Tibial artery (tissue), 4 donors: Measurements from ENCODE around the gene NIPA2.

Experiments
- DNase-seq, 2 donors: peaks; one replicate each; pipeline ENCODE4 v3.0.0-alpha.2; 2019
- H3K27ac ChIP-seq, 2 donors: fragments of 200-600 bp; sonication (generic) in 1 of 2; 1 replicate in 1 of 2; 2 replicates in 1 of 2; pipeline ENCODE4 v1.5.1; 2018 to 2019; ENCODE audit warnings: mild to moderate bottlenecking in 1 of 2
- H3K27me3 ChIP-seq, 2 donors: fragments of 200-600 bp; sonication (generic) in 1 of 2; one replicate each; pipeline versions ENCODE4 v1.5.1 to v1.6.0; 2016 to 2019
- H3K36me3 ChIP-seq, 3 donors: fragments of 200-600 bp; sonication (generic) in 2 of 3; one replicate each; pipeline ENCODE4 v1.5.1; 2016 to 2019; ENCODE audit warnings: mild to moderate bottlenecking in 2 of 3
- H3K4me1 ChIP-seq, 4 donors: fragments of 200-600 bp; sonication (generic) in 2 of 4; 1 replicate in 3 of 4; 2 replicates in 1 of 4; pipeline ENCODE4 v1.5.1; 2016 to 2019
- H3K4me3 ChIP-seq, 2 donors: fragments of 200-600 bp; sonication (generic) in 1 of 2; 1 replicate in 1 of 2; 2 replicates in 1 of 2; pipeline ENCODE4 v1.5.1; 2018 to 2019; ENCODE audit warnings: mild to moderate bottlenecking in 2 of 2
- H3K9me3 ChIP-seq, 3 donors: fragments of 200-600 bp; sonication (generic) in 1 of 3; one replicate each; pipeline ENCODE4 v1.5.1; 2016 to 2019
- intact Hi-C: fragments of 100-400 bp; cut with DNase I; formaldehyde crosslinking; loops from one replicate; pipeline ENCODE4 v1.15.0; 2023; ENCODE audit warnings: low total_unique reads
- TF ChIP-seq, protein P1 (sequence below), 2 experiments: fragments of 200-600 bp in 1 of 2; fragments of 450-650 bp in 1 of 2; IDR thresholded peaks; one replicate each; pipeline ENCODE4 v1.5.1; 2017 to 2019; ENCODE audit warnings: antibody characterized with exemption in 2 of 2, mild to moderate bottlenecking in 1 of 2, moderate library complexity in 1 of 2

NIPA2 gene

GRCh38 chr15:22868495-22868894 is 30.0 kb downstream of the NIPA2 start:
- Histone ChIP-seq H3K27me3 (no peaks in the 10 kb centered on the region), H3K4me1 (peaks cover 0 to 5% (median 0%) of the 10 kb centered on the region in 4 donors), H3K4me3 (no peak overlapping the region), H3K27ac (no peak overlapping the region), H3K9me3 (no peaks in the 10 kb centered on the region), H3K36me3 (peaks cover 82 to 94% (median 83%) of the 10 kb centered on the region in 3 donors)
- intact Hi-C loops = no loop called here
- no peak for DNase-seq
- TF ChIP-seq, protein P1, sequence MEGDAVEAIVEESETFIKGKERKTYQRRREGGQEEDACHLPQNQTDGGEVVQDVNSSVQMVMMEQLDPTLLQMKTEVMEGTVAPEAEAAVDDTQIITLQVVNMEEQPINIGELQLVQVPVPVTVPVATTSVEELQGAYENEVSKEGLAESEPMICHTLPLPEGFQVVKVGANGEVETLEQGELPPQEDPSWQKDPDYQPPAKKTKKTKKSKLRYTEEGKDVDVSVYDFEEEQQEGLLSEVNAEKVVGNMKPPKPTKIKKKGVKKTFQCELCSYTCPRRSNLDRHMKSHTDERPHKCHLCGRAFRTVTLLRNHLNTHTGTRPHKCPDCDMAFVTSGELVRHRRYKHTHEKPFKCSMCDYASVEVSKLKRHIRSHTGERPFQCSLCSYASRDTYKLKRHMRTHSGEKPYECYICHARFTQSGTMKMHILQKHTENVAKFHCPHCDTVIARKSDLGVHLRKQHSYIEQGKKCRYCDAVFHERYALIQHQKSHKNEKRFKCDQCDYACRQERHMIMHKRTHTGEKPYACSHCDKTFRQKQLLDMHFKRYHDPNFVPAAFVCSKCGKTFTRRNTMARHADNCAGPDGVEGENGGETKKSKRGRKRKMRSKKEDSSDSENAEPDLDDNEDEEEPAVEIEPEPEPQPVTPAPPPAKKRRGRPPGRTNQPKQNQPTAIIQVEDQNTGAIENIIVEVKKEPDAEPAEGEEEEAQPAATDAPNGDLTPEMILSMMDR (IDR thresholded peaks at IDR 0.05) = no peak

GRCh38 chr15:22868928-22869327 is 30.5 kb downstream of the NIPA2 start:
- DNase-seq = no peak
- H3K36me3 ChIP-seq = peaks cover 84 to 98% (median 87%) of the 10 kb centered on the region in 3 donors
- H3K9me3 ChIP-seq = no peaks in the 10 kb centered on the region
- TF ChIP-seq, protein P1 (IDR thresholded peaks at IDR 0.05) = no peak
- H3K27me3 ChIP-seq = no peaks in the 10 kb centered on the region
- H3K4me1 ChIP-seq = peaks cover 0 to 5% (median 0%) of the 10 kb centered on the region in 4 donors
- no peak overlapping the region for H3K27ac ChIP-seq
- H3K4me3 ChIP-seq = no peak overlapping the region
- intact Hi-C loops = no loop called here

DNA sequence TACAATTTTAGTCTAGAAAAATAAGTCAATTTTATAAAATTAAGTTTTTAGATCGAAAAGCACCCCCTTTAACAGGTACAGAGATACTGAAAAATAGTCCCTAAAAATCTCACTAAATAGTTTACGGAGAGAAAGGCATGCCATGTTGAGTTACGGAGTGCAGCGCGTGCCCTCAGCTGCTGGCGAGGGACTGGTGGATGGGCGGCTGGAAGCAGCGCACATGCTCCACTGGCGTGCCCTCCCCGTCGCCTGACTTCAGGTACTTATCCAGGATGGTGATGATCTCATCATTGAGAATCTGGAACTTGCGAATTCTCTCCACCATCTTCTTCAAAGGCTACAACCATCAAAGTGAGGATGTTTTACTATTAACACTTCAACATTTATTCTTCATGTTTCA is 31.4 kb downstream of the NIPA2 start:
- intact Hi-C loops = no loop called here
- no peak overlapping the region for H3K27ac ChIP-seq
- no peaks in the 10 kb centered on the region for H3K27me3 ChIP-seq
- H3K36me3 ChIP-seq = peaks cover 84 to 99% (median 88%) of the 10 kb centered on the region in 3 donors
- H3K4me3 ChIP-seq = no peak overlapping the region
- no peak for DNase-seq
- H3K4me1 ChIP-seq = peaks cover 0 to 5% (median 0%) of the 10 kb centered on the region in 4 donors
- TF ChIP-seq, protein P1 (IDR thresholded peaks at IDR 0.05) = no peak
- no peaks in the 10 kb centered on the region for H3K9me3 ChIP-seq

GRCh38 chr15:22870865-22871264 is 32.4 kb downstream of the NIPA2 start:
- TF ChIP-seq, protein P1 (IDR thresholded peaks at IDR 0.05) = no peak
- no peak overlapping the region for H3K27ac ChIP-seq
- no peak for DNase-seq
- H3K4me3 ChIP-seq = no peak overlapping the region
- no peaks in the 10 kb centered on the region for H3K27me3 ChIP-seq
- peaks cover 84 to 99% (median 87%) of the 10 kb centered on the region in 3 donors for H3K36me3 ChIP-seq
- H3K9me3 ChIP-seq = no peaks in the 10 kb centered on the region
- intact Hi-C loops = no loop called here
- H3K4me1 ChIP-seq = peaks cover 0 to 5% (median 0%) of the 10 kb centered on the region in 4 donors

- peaks cover 84 to 99% (median 87%) of the 10 kb centered on the region in 3 donors for H3K36me3 ChIP-seq
- H3K27me3 ChIP-seq = no peaks in the 10 kb centered on the region
- H3K4me1 ChIP-seq = peaks cover 0 to 5% (median 0%) of the 10 kb centered on the region in 4 donors
- H3K27ac ChIP-seq = no peak overlapping the region
- H3K4me3 ChIP-seq = no peak overlapping the region
- no peaks in the 10 kb centered on the region for H3K9me3 ChIP-seq
- DNase-seq = no peak
- TF ChIP-seq, protein P1 (IDR thresholded peaks at IDR 0.05) = no peak
- intact Hi-C loops = no loop called here
Measured at GRCh38 chr15:22871481-22872086, 33.1 kb downstream of the NIPA2 start.
